Epithelial cell of esophagus (primary cell): ENCODE measurements around the gene BABAM2.
"Not testable (repeated sequence)": the region's sequence is repeated elsewhere in the genome, so short reads cannot be mapped to it uniquely, and the experiment has no call there.

Source experiments
- DNase-seq: peaks from one replicate; pipeline ENCODE4 v3.0.0; 2010; ENCODE audit warnings: low read depth
- H3K4me3 ChIP-seq: 2 replicates; pipeline ENCODE4 v1.5.1; 2011; ENCODE audit warnings: mild to moderate bottlenecking, low read length, control low read depth
- TF ChIP-seq, protein P1 (sequence below): IDR thresholded peaks from 2 replicates; pipeline ENCODE4 v1.5.1; 2011; ENCODE audit warnings: low read depth, mild to moderate bottlenecking, low read length, control low read depth, inconsistent platforms; ENCODE audit not compliant: insufficient read depth; ENCODE audit errors: missing control alignments

BABAM2 gene

DNA sequence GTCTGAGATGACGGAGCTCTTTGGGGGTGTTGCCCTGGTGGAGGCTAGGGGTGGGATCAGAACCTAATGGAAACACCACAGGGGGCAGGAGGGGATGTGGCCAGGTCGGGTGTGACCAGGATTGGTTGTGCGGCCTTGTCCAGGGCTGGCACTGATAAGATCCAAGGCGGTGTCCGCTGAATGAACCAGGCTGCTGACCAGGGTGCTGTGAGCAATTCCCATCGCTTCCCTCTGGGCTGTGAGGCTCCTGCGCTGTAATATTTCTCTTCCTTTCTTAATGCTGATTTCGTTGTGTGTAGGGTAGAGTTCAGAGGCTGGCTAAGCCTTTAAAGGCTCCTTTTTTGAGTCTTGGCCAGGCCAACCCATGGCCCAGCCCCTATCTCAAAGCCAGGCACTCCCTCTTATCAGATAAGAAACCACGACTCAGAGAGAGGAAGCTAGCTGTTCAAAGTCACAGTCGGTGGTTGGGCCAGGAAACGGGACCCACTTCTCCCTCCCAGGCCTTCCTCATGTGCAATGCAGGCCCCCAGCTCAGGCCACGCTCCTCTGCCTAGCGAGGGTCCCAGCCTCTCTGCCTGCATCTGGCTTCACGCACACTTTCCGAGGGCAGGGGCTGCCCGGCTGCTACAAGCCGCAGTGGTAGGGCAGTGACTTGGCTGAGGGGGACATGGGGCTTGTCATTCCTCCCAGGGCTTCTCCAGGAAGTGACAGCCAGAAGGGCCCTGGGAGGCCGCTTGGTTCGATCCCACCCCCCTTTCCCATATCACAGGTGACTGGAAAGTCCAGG lies 476.2 kb downstream of the BABAM2 start:
- no peak overlapping the region for H3K4me3 ChIP-seq
- TF ChIP-seq, protein P1, sequence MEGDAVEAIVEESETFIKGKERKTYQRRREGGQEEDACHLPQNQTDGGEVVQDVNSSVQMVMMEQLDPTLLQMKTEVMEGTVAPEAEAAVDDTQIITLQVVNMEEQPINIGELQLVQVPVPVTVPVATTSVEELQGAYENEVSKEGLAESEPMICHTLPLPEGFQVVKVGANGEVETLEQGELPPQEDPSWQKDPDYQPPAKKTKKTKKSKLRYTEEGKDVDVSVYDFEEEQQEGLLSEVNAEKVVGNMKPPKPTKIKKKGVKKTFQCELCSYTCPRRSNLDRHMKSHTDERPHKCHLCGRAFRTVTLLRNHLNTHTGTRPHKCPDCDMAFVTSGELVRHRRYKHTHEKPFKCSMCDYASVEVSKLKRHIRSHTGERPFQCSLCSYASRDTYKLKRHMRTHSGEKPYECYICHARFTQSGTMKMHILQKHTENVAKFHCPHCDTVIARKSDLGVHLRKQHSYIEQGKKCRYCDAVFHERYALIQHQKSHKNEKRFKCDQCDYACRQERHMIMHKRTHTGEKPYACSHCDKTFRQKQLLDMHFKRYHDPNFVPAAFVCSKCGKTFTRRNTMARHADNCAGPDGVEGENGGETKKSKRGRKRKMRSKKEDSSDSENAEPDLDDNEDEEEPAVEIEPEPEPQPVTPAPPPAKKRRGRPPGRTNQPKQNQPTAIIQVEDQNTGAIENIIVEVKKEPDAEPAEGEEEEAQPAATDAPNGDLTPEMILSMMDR: no peak
- no peak for DNase-seq

DNA sequence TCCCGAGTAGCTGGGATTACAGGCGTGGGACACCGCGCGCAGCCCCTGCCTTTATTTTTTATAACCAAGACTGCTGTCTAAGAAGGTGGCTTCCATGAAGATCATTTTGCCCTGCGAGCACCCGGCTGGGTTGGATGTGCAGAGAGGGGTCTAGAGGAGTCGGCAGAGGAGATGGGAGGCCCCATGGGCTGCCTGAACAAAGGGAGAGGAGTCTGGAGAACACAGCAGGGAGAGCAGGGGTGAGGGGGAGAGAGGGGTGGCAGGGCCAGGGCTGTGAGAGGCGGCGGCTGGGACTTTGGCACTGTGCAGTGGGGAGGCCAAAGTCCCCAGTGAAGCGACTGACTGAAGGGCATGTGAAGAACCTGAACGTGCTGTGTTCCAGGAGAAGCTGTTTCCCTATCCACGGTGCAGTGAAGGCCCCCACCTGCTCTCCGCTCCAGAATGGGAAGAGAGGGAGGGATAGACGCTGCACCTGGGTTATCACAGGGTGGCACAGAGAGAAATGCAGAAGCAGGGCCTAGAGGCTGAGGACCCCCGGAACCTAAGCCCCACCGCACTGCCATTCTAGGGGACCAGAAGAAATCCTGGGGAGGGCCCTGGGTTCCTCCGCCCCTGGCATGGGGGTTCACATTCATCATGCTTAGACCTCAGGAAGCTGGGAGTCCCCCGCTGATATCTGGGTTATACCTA lies 477.3 kb downstream of the BABAM2 start:
- no peak for DNase-seq
- TF ChIP-seq, protein P1: no peak
- no peak overlapping the region for H3K4me3 ChIP-seq

DNA sequence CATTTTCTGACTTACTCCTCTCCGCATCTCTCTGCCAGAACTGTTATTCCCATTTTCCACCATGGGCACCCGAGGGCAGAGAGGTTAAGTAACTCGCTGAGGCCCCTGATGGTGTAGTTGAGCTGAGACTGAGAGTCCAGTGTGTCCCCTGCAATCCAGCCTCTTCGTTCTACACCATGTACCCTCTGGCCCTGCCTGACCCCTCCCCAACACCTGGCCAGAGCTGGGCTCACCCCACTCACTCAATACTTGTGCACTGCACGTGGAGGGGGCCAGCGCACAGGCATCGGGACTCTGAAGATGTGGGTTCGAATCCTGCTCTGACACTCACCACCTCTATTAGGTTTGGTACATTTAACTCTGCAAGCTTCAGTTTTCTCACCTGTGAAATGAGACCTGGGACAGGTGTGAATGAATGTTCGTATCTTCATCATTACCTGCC lies 477.8 kb downstream of the BABAM2 start:
- TF ChIP-seq, protein P1: no peak
- H3K4me3 ChIP-seq: no peak overlapping the region
- no peak for DNase-seq

DNA sequence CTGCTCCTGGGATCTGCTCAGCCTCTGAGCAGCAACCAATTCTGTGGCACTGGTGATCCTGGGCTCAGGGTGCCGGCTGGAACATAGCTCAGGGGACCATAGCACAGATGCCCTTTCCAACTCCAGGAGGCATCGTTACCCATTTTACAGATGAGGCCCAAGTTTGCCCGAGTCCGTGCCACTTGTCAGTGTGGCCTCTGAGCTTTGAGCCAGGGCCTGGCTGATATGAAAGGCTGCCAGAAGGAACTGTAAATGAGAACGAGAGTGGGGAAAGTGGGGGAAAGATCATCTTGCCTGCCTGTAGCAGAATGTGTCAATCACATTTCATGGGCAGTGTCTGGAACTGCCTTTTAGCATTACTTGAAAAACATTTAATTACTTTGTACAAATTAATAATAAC lies 478.8 kb downstream of the BABAM2 start:
- TF ChIP-seq, protein P1: no peak
- no peak overlapping the region for H3K4me3 ChIP-seq
- DNase-seq: no peak

DNA sequence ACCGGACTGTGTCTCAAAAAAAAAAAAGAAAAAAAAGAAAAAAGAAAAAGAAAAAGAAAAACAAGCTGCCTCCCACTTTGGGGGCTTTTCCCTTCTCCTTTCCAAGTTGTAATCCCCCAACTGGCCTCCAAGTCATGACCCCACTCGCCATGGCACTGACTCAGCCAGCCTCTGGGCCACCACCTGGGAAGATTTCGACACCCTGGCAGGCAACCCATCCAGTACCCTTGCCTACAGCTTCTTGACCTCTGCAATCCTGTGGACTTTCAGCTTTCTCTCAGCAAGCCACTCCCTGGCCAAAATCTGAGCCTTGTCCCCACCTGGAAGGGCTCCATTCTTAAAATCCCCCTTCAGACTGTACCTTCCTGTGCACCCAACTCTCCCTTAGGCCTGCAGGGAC lies 479.8 kb downstream of the BABAM2 start:
- H3K4me3 ChIP-seq: no peak overlapping the region

DNA sequence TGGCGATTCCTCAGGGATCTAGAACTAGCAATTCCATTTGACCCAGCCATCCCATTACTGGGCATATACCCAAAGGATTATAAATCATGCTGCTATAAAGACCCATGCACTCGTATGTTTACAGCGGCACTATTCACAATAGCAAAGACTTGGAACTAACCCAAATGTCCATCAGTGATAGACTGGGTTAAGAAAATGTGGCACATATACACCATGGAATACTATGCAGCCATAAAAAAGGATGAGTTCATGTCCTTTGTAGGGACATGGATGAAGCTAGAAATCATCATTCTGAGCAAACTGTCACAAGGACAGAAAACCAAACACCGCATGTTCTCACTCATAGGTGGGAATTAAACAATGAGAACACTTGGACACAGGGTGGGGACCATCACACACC lies 481.2 kb downstream of the BABAM2 start:
- not testable (repeated sequence) for DNase-seq, H3K4me3 ChIP-seq

More for the DNA sequence above, 479.8 kb downstream of the BABAM2 start:
- TF ChIP-seq, protein P1: no peak
- no peak for DNase-seq

DNA sequence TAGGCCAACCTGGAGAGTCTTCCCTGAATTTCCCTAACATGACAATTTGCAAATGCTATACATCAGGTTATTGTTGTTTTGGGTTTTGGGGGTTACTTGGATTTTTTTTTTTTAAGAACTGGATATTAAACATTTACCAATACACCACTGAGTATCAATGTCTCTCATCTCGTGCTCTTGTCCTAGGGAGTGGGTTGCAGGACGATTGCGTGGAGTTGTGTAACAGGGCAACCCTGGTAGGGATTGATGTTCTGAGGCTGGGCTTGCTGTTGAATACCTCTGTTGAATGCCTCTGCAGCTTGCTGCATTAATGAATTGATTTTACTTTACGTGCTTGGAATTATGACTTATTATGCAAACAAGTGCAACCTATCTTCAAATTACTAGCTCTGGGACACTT lies 483.3 kb downstream of the BABAM2 start:
- TF ChIP-seq, protein P1: no peak
- no peak for DNase-seq
- no peak overlapping the region for H3K4me3 ChIP-seq
